Measurements from ENCODE around the gene INSC.

INSC gene

DNA sequence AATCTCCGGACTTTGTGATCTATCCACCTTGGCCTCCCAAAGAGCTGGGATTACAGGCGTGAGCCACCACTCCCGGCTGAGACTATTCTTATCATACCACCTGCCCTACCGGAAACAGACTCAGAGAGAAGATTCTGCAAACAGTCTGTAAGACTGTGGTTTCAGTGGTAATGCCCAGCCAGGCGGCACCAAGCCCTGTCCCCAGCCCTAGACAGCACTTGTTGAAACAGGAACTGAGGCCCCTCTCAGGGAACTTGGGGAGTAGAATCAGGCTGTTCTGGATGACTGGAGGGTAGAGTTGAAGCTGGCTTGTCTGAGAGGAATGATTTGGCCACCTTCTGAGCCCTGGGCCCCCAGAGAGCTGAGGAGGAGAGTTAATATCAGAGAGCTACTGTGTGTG, 1.3 kb upstream of the INSC start:
- Histone ChIP-seq H4K20me1 (ENCODE audit: insufficient read depth, low read length) (no peaks in the 10 kb centered on the region), H3K4me1 (ENCODE audit: insufficient read depth, low read length, severe bottlenecking) (no peaks in the 10 kb centered on the region), H3K27me3 (ENCODE audit: insufficient read depth, low read length) (no peaks in the 10 kb centered on the region), H3K27ac (ENCODE audit: low read depth, low read length, poor library complexity, severe bottlenecking) (no peak overlapping the region), H3K4me3 (ENCODE audit: low read depth, low read length, poor library complexity, severe bottlenecking) (no peak overlapping the region), H2AFZ (ENCODE audit: low read length) (no peak overlapping the region), H3K9me2 (ENCODE audit: low read depth, low read length) (no peaks in the 10 kb centered on the region), H3K4me2 (ENCODE audit: low read length) (no peak overlapping the region), H3K36me3 (ENCODE audit: insufficient read depth, low read length) (no peaks in the 10 kb centered on the region), H3K79me2 (ENCODE audit: insufficient read depth, low read length) (no peaks in the 10 kb centered on the region), H3K9ac (ENCODE audit: low read length) (no peak overlapping the region), H3F3A (ENCODE audit: insufficient read depth, low read length) (no peaks in the 10 kb centered on the region), H3K9me3 (ENCODE audit: low read length) (no peaks in the 10 kb centered on the region)
- TF ChIP-seq EZH2 (IDR thresholded peaks at IDR 0.05; ENCODE audit: borderline replicate concordance, low read length) = no peak
- TF ChIP-seq, protein P1, sequence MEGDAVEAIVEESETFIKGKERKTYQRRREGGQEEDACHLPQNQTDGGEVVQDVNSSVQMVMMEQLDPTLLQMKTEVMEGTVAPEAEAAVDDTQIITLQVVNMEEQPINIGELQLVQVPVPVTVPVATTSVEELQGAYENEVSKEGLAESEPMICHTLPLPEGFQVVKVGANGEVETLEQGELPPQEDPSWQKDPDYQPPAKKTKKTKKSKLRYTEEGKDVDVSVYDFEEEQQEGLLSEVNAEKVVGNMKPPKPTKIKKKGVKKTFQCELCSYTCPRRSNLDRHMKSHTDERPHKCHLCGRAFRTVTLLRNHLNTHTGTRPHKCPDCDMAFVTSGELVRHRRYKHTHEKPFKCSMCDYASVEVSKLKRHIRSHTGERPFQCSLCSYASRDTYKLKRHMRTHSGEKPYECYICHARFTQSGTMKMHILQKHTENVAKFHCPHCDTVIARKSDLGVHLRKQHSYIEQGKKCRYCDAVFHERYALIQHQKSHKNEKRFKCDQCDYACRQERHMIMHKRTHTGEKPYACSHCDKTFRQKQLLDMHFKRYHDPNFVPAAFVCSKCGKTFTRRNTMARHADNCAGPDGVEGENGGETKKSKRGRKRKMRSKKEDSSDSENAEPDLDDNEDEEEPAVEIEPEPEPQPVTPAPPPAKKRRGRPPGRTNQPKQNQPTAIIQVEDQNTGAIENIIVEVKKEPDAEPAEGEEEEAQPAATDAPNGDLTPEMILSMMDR (IDR thresholded peaks at IDR 0.05; ENCODE audit: low read length) = no peak

- Histone ChIP-seq H3K27ac (ENCODE audit: low read depth, low read length, poor library complexity, severe bottlenecking) (no peak overlapping the region), H3K9me2 (ENCODE audit: low read depth, low read length) (no peaks in the 10 kb centered on the region), H3K4me3 (ENCODE audit: low read depth, low read length, poor library complexity, severe bottlenecking) (no peak overlapping the region)
Measured at GRCh38 chr11:15115686-15116085, 963 bp downstream of the INSC start.

DNA sequence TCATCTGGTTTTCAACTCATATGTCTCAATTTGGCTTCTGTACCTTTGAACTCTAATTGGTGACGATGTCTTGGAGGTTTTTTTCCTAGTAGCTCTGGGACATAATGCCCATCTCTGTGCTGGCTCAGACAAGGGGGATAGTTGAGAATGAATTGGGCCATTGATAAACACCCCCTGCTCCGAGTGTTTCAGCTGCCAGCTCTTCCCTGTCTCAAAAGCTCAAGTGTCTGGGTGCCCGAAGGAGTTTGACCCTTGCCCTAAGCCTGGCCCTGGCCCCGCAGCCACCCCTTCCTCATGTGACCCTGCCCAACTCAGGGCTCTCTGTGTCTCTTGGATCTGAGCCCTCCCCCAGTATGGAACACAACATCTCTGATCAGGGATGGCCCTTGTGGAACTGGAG, 3.0 kb downstream of the INSC start:
- H3K36me3 ChIP-seq (ENCODE audit: insufficient read depth, low read length) = no peaks in the 10 kb centered on the region
- TF ChIP-seq, protein P1 (IDR thresholded peaks at IDR 0.05; ENCODE audit: low read length) = no peak
- TF ChIP-seq EZH2 (IDR thresholded peaks at IDR 0.05; ENCODE audit: borderline replicate concordance, low read length) = no peak

More at GRCh38 chr11:15115686-15116085, 963 bp downstream of the INSC start:
- H3F3A ChIP-seq (ENCODE audit: insufficient read depth, low read length) = no peaks in the 10 kb centered on the region
- no peaks in the 10 kb centered on the region for H3K4me1 ChIP-seq (ENCODE audit: insufficient read depth, low read length, severe bottlenecking)
- no peaks in the 10 kb centered on the region for H3K79me2 ChIP-seq (ENCODE audit: insufficient read depth, low read length)
- H3K27me3 ChIP-seq (ENCODE audit: insufficient read depth, low read length) = no peaks in the 10 kb centered on the region
- H3K36me3 ChIP-seq (ENCODE audit: insufficient read depth, low read length) = no peaks in the 10 kb centered on the region
- no peaks in the 10 kb centered on the region for H3K9me3 ChIP-seq (ENCODE audit: low read length)
- H2AFZ ChIP-seq (ENCODE audit: low read length) = no peak overlapping the region
- no peak overlapping the region for H3K4me2 ChIP-seq (ENCODE audit: low read length)
- no peak overlapping the region for H3K9ac ChIP-seq (ENCODE audit: low read length)
- no peaks in the 10 kb centered on the region for H4K20me1 ChIP-seq (ENCODE audit: insufficient read depth, low read length)
- TF ChIP-seq, protein P1 (IDR thresholded peaks at IDR 0.05; ENCODE audit: low read length) = no peak
- TF ChIP-seq EZH2 (IDR thresholded peaks at IDR 0.05; ENCODE audit: borderline replicate concordance, low read length) = no peak

More for the DNA sequence above, 3.0 kb downstream of the INSC start:
- H2AFZ ChIP-seq (ENCODE audit: low read length) = no peak overlapping the region
- H3K9me3 ChIP-seq (ENCODE audit: low read length) = no peaks in the 10 kb centered on the region
- H3F3A ChIP-seq (ENCODE audit: insufficient read depth, low read length) = no peaks in the 10 kb centered on the region
- H3K4me2 ChIP-seq (ENCODE audit: low read length) = no peak overlapping the region
- no peaks in the 10 kb centered on the region for H3K79me2 ChIP-seq (ENCODE audit: insufficient read depth, low read length)
- H3K4me3 ChIP-seq (ENCODE audit: low read depth, low read length, poor library complexity, severe bottlenecking) = no peak overlapping the region
- no peak overlapping the region for H3K27ac ChIP-seq (ENCODE audit: low read depth, low read length, poor library complexity, severe bottlenecking)
- H3K4me1 ChIP-seq (ENCODE audit: insufficient read depth, low read length, severe bottlenecking) = no peaks in the 10 kb centered on the region
- H4K20me1 ChIP-seq (ENCODE audit: insufficient read depth, low read length) = no peaks in the 10 kb centered on the region
- no peak overlapping the region for H3K9ac ChIP-seq (ENCODE audit: low read length)
- H3K27me3 ChIP-seq (ENCODE audit: insufficient read depth, low read length) = no peaks in the 10 kb centered on the region
- H3K9me2 ChIP-seq (ENCODE audit: low read depth, low read length) = no peaks in the 10 kb centered on the region

Data from OCI-LY1 (cell line).